Caco-2 (cell line): ENCODE results near the gene CFAP20. TPM values are rescaled to one million over a fixed set of nuclear protein-coding genes. Genes with fewer than 3 reads are reported as not detected.

Source experiments
- BruUV-seq: library from RNA; stranded (reverse); fragments of 400-500 nt; replicated peaks from 2 replicates; lab custom pipeline; 2021; lab: Mats Ljungman, UMichigan
- CTCF ChIA-PET: fragments of 300-600 bp; sonication (Branson Sonifier 250); formaldehyde crosslinking; loops from one replicate; lab custom pipeline; 2022; ENCODE audit warnings: antibody characterized with exemption; lab: Charles Lee
- POLR2A ChIA-PET: fragments of 300-600 bp; sonication (Branson Sonifier 250); formaldehyde crosslinking; loops from one replicate; lab custom pipeline; 2022; ENCODE audit warnings: antibody characterized with exemption; lab: Charles Lee
- DNase-seq, 2 experiments: peaks; one replicate each; pipeline versions ENCODE4 v3.0.0 to v3.0.0-alpha.2; 2020 to 2022
- H3K27me3 ChIP-seq: replicated peaks from 2 replicates; pipeline ENCODE4 v1.6.0; 2011; ENCODE audit warnings: low read length; ENCODE audit not compliant: control insufficient read depth, insufficient read depth
- H3K36me3 ChIP-seq: 2 replicates; pipeline ENCODE4 v1.5.1; 2011; ENCODE audit warnings: low read length; ENCODE audit not compliant: control insufficient read depth, insufficient read depth
- H3K4me1 ChIP-seq: fragments of 250-450 bp; sonication (Bioruptor Pico); 2 replicates; pipeline ENCODE4 v1.5.1; 2020; ENCODE audit warnings: mild to moderate bottlenecking
- H3K4me3 ChIP-seq: 2 replicates; pipeline ENCODE4 v1.5.1; 2011; ENCODE audit warnings: low read depth, mild to moderate bottlenecking, control low read depth, low read length
- H3K9me3 ChIP-seq: fragments of 250-450 bp; sonication (Bioruptor Pico); 2 replicates; pipeline ENCODE4 v1.5.1; 2020; ENCODE audit warnings: mild to moderate bottlenecking, moderate library complexity
- H3K27ac Mint-ChIP-seq: one replicate; pipeline ENCODE4 v1.8.0; 2022; ENCODE audit warnings: mixed read lengths; ENCODE audit not compliant: unreplicated experiment
- H3K27me3 Mint-ChIP-seq: one replicate; pipeline ENCODE4 v1.8.0; 2022; ENCODE audit warnings: mixed read lengths; ENCODE audit not compliant: insufficient read depth, unreplicated experiment
- H3K36me3 Mint-ChIP-seq: one replicate; pipeline ENCODE4 v1.8.0; 2022; ENCODE audit warnings: mild to moderate bottlenecking, mixed read lengths; ENCODE audit not compliant: insufficient read depth, unreplicated experiment
- H3K4me1 Mint-ChIP-seq: one replicate; pipeline ENCODE4 v1.8.0; 2022; ENCODE audit warnings: low read depth, mixed read lengths; ENCODE audit not compliant: unreplicated experiment
- H3K4me3 Mint-ChIP-seq: one replicate; pipeline ENCODE4 v1.8.0; 2022; ENCODE audit warnings: mild to moderate bottlenecking, moderate library complexity, mixed read lengths; ENCODE audit not compliant: unreplicated experiment
- H3K9me3 Mint-ChIP-seq: one replicate; pipeline ENCODE4 v1.8.0; 2022; ENCODE audit warnings: mixed read lengths; ENCODE audit not compliant: unreplicated experiment
- intact Hi-C: fragments of 100-400 bp; cut with micrococcal nuclease; formaldehyde crosslinking; loops from one replicate; pipeline ENCODE4 v1.10.0; 2022; ENCODE audit not compliant: unreplicated experiment
- total RNA-seq: library from RNA; stranded (reverse); gene quantifications from 2 replicates; pipeline ENCODE4 v1.2.3, GENCODE V29; 2022
- TF ChIP-seq, protein P1 (sequence below), 2 experiments: fragments of 200-600 bp in 1 of 2; IDR thresholded peaks; 1 replicate in 1 of 2; 2 replicates in 1 of 2; pipeline versions ENCODE4 v1.5.1 to v1.8.0; 2011 to 2022; ENCODE audit warnings: antibody characterized with exemption in 1 of 2, control low read depth in 1 of 2, inconsistent platforms in 1 of 2, low read depth in 1 of 2, low read length in 1 of 2, mild to moderate bottlenecking in 1 of 2, moderate library complexity in 1 of 2; ENCODE audit not compliant: insufficient read depth in 1 of 2, severe bottlenecking in 1 of 2, unreplicated experiment in 1 of 2

Gene CFAP20
- total RNA-seq, 1 experiment from 2014 or later: 73.2 TPM

DNA sequence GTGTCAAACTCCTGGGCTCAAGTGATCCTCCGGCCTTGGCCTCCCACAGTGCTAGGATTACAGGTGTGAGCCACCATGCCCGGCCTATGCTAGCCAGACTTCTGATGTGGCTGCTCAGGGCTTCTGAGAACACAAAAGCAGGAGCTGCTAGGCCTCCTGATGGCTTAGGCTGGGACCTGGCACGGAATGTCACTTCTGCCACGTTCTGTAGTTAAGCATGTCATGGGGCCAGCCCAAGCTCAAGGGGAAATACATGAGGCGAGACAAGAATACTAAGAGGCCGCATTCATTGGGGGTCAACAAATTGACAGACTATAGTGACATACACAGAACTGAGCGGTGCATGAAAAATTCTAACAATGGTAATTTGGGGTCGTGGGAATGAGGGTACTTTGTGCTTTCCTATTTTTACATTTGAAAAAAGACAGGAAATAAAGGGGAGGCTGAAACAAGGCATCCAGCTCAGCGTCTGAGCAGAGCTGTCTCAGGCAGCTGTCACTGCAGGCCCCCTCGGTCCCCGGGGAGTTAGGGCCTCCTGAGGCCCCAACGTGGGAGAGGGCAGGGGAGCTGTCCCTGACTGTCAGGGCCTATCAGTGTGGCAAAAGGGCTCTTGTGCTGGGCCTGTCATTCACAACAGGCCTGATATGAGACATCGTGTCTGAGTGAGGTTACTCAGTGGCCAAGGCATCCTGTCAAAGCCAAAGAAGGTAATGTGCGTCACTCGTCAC lies 26.4 kb downstream of the CFAP20 start:
- intact Hi-C loops: no loop called here
- Histone ChIP-seq H3K36me3 (no peaks in the 10 kb centered on the region), H3K27me3 (no peaks in the 10 kb centered on the region), H3K4me1 (no peaks in the 10 kb centered on the region), H3K9me3 (no peaks in the 10 kb centered on the region), H3K4me3 (no peak overlapping the region)
- CTCF ChIA-PET: no interaction called here
- Mint-ChIP-seq H3K36me3 (no peaks in the 10 kb centered on the region), H3K4me1 (no peaks in the 10 kb centered on the region), H3K4me3 (no peak overlapping the region), H3K27me3 (no peaks in the 10 kb centered on the region), H3K27ac (no peak overlapping the region), H3K9me3 (no peaks in the 10 kb centered on the region)
- TF ChIP-seq, protein P1, sequence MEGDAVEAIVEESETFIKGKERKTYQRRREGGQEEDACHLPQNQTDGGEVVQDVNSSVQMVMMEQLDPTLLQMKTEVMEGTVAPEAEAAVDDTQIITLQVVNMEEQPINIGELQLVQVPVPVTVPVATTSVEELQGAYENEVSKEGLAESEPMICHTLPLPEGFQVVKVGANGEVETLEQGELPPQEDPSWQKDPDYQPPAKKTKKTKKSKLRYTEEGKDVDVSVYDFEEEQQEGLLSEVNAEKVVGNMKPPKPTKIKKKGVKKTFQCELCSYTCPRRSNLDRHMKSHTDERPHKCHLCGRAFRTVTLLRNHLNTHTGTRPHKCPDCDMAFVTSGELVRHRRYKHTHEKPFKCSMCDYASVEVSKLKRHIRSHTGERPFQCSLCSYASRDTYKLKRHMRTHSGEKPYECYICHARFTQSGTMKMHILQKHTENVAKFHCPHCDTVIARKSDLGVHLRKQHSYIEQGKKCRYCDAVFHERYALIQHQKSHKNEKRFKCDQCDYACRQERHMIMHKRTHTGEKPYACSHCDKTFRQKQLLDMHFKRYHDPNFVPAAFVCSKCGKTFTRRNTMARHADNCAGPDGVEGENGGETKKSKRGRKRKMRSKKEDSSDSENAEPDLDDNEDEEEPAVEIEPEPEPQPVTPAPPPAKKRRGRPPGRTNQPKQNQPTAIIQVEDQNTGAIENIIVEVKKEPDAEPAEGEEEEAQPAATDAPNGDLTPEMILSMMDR (IDR thresholded peaks at IDR 0.05; ENCODE audit: insufficient read depth in 1 of 2, low read depth in 1 of 2, low read length in 1 of 2, severe bottlenecking in 1 of 2, unreplicated experiment in 1 of 2): no peak
- no peak for DNase-seq
- BruUV-seq: no TSS peak
- POLR2A ChIA-PET: interaction anchor here (0.6 kb wide), 1 partner anchor 210 kb away, joined by 3 read pairs; no protein-coding TSS in a partner anchor

DNA sequence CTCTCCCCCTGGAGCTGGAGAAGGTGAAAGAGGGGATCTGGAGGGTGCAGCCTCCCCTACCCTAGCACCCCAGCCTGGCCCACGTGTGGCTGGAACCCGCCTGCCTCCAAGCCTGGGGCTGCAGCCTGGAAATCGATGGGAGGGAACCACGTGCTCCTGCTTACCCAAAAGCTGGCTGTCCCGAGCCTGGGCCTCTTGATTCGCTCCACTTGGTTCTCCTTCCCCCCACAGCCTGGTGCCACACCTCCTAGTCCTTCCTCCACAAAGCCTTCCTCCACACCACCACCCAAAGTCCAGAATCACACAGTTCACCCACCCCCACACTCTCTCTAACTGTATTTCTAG lies 29.3 kb downstream of the CFAP20 start:
- H3K9me3 ChIP-seq: no peaks in the 10 kb centered on the region
- ChIA-PET POLR2A (interaction anchor here (0.7 kb wide), 1 partner anchor 75 kb away, joined by 3 read pairs; no protein-coding TSS in a partner anchor), CTCF (interaction anchor here (1.7 kb wide), 1 partner anchor 22 kb away, joined by 9 read pairs; no protein-coding TSS in a partner anchor)
- no peak overlapping the region for H3K4me3 Mint-ChIP-seq
- H3K4me3 ChIP-seq: no peak overlapping the region
- H3K36me3 ChIP-seq: no peaks in the 10 kb centered on the region
- H3K4me1 ChIP-seq: no peaks in the 10 kb centered on the region
- no peaks in the 10 kb centered on the region for H3K27me3 Mint-ChIP-seq
- no peaks in the 10 kb centered on the region for H3K9me3 Mint-ChIP-seq
- BruUV-seq: no TSS peak
- H3K27me3 ChIP-seq: no peaks in the 10 kb centered on the region
- TF ChIP-seq, protein P1 (IDR thresholded peaks at IDR 0.05; ENCODE audit: insufficient read depth in 1 of 2, low read depth in 1 of 2, low read length in 1 of 2, severe bottlenecking in 1 of 2, unreplicated experiment in 1 of 2): no peak
- H3K4me1 Mint-ChIP-seq: no peaks in the 10 kb centered on the region
- DNase-seq: no peak
- intact Hi-C loops: no loop called here
- no peaks in the 10 kb centered on the region for H3K36me3 Mint-ChIP-seq
- no peak overlapping the region for H3K27ac Mint-ChIP-seq

DNA sequence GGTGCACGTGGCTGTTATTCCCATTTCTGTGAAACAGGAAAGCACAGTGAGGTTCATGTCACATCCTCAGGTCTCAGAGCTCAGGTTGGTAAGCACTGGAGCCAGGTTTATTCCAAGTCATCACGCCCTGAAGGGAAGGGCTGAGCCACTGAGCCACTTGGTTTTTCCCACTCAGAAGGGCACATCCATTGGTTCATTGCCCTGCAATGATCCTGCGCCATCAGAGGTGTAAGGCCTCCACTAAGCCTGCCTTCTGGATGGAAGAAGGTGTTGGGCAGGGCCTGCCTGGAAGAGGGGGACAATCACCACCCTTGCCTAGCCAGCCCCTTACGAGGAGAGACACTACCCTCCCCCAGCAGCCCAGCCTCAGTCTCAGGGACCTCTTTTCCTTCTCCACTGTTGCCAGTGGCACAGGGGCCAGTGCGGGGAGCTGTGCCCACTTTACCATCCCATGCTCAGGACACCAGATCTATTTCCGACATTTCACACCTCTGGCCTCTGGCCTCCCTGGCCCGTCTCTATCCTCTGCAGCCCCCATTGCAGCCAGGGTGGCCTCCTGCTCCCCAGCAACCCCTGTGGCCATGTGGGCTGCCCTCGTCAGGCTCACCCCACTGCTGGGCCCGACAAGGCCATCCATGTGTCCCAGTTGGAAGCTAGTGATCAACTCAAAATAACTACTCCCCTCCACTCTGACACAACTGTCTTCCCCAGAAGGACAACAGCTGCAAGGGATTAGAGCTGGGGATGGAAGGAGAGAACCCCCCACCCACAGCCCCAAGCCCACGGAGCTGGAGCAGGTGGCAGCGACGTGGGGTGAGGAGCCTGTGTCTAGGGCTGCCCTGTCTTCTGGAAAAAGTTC lies 29.9 kb downstream of the CFAP20 start:
- POLR2A ChIA-PET: interaction anchor here (0.7 kb wide), 1 partner anchor 75 kb away, joined by 3 read pairs; no protein-coding TSS in a partner anchor
- Histone ChIP-seq H3K9me3 (no peaks in the 10 kb centered on the region), H3K4me3 (no peak overlapping the region), H3K36me3 (no peaks in the 10 kb centered on the region), H3K4me1 (no peaks in the 10 kb centered on the region), H3K27me3 (no peaks in the 10 kb centered on the region)
- H3K27ac Mint-ChIP-seq: no peak overlapping the region
- intact Hi-C loops: no loop called here
- H3K4me1 Mint-ChIP-seq: no peaks in the 10 kb centered on the region
- H3K9me3 Mint-ChIP-seq: no peaks in the 10 kb centered on the region
- H3K4me3 Mint-ChIP-seq: no peak overlapping the region
- peaks cover under 1% of the 10 kb centered on the region for H3K27me3 Mint-ChIP-seq
- TF ChIP-seq, protein P1 (IDR thresholded peaks at IDR 0.05; ENCODE audit: insufficient read depth in 1 of 2, low read depth in 1 of 2, low read length in 1 of 2, severe bottlenecking in 1 of 2, unreplicated experiment in 1 of 2): no peak
- DNase-seq: no peak
- H3K36me3 Mint-ChIP-seq: no peaks in the 10 kb centered on the region
- CTCF ChIA-PET: interaction anchor here (1.7 kb wide), 1 partner anchor 23 kb away, joined by 9 read pairs; no protein-coding TSS in a partner anchor
- no TSS peak for BruUV-seq
